ENCODE results near the gene THSD7A. TPM values are rescaled to one million over a fixed set of nuclear protein-coding genes. Genes with fewer than 3 reads are reported as not detected.

Gene THSD7A
- total and polyA plus RNA-seq, 9 of the 15 experiments (the other 6 are each of a cell fraction or from before 2014, with no cell fraction given): 0.01 to 0.02 TPM; not detected in 7

GRCh38 chr7:11485636-11486035 lies 346.4 kb downstream of the THSD7A start (continued):
- no peak for TF ChIP-seq ZNF318 (IDR thresholded peaks at IDR 0.05; ENCODE audit: borderline replicate concordance in 1 of 2, low read depth in 1 of 2)
- no peak for TF ChIP-seq ARHGAP35 (IDR thresholded peaks at IDR 0.05; ENCODE audit: partially characterized antibody)
- TF ChIP-seq LCOR (CRISPR knock-in tag; IDR thresholded peaks at IDR 0.05): no peak
- TF ChIP-seq HNRNPLL (IDR thresholded peaks at IDR 0.05; ENCODE audit: low read depth, low read length, poor library complexity, severe bottlenecking): no peak
- no peak for TF ChIP-seq CTBP1 (IDR thresholded peaks at IDR 0.05; ENCODE audit: borderline replicate concordance)
- TF ChIP-seq ZNF197 (CRISPR knock-in tag; IDR thresholded peaks at IDR 0.05; ENCODE audit: low read depth): no peak
- TF ChIP-seq CREB3 (tag; conservative IDR thresholded peaks at IDR 0.05; ENCODE audit: low read depth): no peak
- no peak for TF ChIP-seq SMAD3 (CRISPR knock-in tag; conservative IDR thresholded peaks at IDR 0.05)
- no peak for TF ChIP-seq THRB (CRISPR knock-in tag; conservative IDR thresholded peaks at IDR 0.05)
